SU-DHL-6 (cell line): Measurements from ENCODE around the gene DYNLT2.

ENCODE experiments used
- EZH2phosphoT487 ChIP-seq: fragments of 200-600 bp; sonication (generic), shearing (Covaris generic); conservative IDR thresholded peaks from 2 replicates; pipeline ENCODE4 v1.6.1; 2018; ENCODE audit warnings: mild to moderate bottlenecking, antibody characterized with exemption, low read length, moderate library complexity, mixed read lengths
- TF ChIP-seq, protein P1 (sequence below): fragments of 200-600 bp; sonication (generic); IDR thresholded peaks from one replicate; pipeline ENCODE4 v1.5.1; 2017; ENCODE audit warnings: antibody characterized with exemption, mild to moderate bottlenecking, low read length, moderate library complexity; ENCODE audit not compliant: insufficient read depth, poor library complexity, severe bottlenecking

DNA sequence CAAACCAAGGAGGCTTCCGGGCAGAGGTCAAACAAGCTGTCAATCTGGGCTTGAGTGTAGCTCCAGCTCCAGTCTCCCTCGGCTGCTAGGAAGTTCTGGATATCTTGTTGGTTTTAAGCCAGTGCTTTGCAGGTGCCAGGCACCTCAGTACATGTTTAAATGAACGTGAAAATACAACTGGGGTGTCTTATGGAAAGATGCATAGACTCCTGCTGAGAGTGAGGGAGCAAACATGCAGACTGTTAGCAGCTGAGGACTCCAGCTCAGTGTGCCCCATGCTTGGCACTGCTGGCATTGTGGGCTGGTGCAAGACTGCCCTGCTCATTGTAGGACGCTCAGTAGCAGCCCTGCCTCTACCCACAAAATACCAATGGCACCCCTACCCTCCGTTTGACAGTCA is 28.5 kb upstream of the DYNLT2 start:
- TF ChIP-seq, protein P1, sequence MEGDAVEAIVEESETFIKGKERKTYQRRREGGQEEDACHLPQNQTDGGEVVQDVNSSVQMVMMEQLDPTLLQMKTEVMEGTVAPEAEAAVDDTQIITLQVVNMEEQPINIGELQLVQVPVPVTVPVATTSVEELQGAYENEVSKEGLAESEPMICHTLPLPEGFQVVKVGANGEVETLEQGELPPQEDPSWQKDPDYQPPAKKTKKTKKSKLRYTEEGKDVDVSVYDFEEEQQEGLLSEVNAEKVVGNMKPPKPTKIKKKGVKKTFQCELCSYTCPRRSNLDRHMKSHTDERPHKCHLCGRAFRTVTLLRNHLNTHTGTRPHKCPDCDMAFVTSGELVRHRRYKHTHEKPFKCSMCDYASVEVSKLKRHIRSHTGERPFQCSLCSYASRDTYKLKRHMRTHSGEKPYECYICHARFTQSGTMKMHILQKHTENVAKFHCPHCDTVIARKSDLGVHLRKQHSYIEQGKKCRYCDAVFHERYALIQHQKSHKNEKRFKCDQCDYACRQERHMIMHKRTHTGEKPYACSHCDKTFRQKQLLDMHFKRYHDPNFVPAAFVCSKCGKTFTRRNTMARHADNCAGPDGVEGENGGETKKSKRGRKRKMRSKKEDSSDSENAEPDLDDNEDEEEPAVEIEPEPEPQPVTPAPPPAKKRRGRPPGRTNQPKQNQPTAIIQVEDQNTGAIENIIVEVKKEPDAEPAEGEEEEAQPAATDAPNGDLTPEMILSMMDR, result no peak
- no peak for TF ChIP-seq EZH2phosphoT487
